Pulmonary artery endothelial cell (primary cell): Measurements from ENCODE around the gene C11orf87. TPM values are rescaled to one million over a fixed set of nuclear protein-coding genes. Genes with fewer than 3 reads are reported as not detected.

Experiments
- DNase-seq: peaks from one replicate; pipeline ENCODE4 v3.0.0-alpha.2; 2011; ENCODE audit warnings: low read depth, low spot score
- total RNA-seq: library from RNA; depleted of rRNA; stranded (reverse); fragments of >200 nt; gene quantifications from 2 replicates; pipeline ENCODE4 v1.2.3, GENCODE V29; 2014

The C11orf87 gene
- total RNA-seq: not detected in 2 replicates

- no peak for DNase-seq
Observed at GRCh38 chr11:109421981-109422869, at the start of gene C11orf87. Gene C11orf87, plus strand, starts transcription at chr11:109422190. Its CDS starts 1,444 bp downstream, at chr11:109423634.

DNA sequence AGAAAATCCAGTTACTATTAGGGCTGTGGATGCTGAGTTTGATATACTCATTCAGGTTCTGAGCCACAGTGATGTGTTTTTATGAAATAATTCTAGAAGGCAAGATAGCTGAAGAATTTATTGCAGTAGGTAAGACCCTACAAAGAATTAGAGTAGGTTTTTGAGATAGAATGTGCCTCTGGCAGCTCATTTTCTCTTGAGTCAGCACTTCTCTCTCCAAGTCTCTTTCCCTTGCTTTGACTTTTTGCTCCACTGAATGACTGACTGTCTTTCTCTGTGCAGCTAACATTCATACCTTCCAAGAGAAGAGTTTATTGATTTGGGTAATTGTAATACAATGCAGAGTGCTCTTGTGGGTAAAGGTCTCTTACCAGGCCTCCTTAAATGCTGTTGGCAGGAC is 48.0 kb upstream of the C11orf87 start:
- no peak for DNase-seq

GRCh38 chr11:109374441-109374840 is 47.5 kb upstream of the C11orf87 start:
- no peak for DNase-seq

- DNase-seq: no peak
Observed at GRCh38 chr11:109377039-109377742, 44.8 kb upstream of the C11orf87 start.

DNA sequence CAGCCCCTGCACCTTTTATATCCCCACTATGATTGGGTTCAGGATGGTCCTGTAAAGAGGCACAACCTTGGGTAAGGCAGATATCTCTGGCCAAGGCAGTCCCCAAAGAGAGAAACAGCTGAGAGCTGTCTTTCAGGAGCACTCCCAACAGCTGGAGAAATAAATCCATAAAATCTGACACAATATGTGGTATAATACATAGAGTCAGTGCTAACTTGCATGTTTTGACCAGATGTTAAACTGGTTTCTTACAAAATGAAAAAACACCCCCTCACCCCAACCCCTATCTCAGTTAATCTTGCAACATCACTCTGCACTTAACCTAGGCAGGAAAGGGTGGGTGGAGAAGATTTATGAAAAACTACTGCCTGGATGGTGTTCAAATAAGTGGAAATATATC is 44.0 kb upstream of the C11orf87 start:
- no peak for DNase-seq

DNA sequence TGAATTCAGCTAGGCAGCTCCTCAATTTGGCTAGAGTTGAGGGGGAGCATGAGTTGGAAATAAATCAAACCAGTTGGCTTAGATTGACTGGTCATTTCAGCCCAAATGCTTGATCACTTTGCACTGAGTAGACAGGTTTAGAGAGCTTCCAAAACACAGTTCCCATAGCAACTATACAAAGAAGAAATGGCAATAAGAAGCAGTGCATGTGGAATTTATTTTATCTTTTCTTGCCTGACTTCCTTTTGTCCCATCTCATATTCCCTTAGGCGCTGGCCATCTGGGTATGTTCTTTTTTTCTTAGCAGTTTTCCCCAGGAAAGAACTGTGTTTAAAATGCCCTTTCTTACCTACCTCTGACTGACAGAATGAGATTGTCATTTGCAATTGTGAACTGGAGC is 38.7 kb upstream of the C11orf87 start:
- DNase-seq: no peak

DNA sequence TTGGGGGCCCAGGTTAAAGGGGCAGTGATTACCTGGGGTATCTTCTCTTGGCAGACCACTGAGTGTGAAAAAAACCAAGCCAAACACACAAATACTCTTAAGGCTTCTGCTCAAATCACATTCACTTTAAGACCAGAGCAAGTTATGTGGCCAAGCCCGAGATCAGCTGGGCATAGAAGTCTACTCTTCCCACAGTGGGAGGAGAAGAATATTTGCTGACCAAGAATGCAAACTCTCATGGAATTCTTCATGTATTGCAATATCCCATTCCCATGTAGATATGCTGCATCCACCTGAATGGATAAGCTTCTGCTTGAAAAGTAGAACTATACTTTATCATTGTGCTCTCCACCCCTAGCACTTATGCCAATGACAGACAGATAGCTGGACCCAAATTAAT is 37.1 kb upstream of the C11orf87 start:
- DNase-seq: no peak

- no peak for DNase-seq
Observed at GRCh38 chr11:109388982-109389381, 33.0 kb upstream of the C11orf87 start.

GRCh38 chr11:109390752-109391151 is 31.2 kb upstream of the C11orf87 start:
- DNase-seq: no peak

DNA sequence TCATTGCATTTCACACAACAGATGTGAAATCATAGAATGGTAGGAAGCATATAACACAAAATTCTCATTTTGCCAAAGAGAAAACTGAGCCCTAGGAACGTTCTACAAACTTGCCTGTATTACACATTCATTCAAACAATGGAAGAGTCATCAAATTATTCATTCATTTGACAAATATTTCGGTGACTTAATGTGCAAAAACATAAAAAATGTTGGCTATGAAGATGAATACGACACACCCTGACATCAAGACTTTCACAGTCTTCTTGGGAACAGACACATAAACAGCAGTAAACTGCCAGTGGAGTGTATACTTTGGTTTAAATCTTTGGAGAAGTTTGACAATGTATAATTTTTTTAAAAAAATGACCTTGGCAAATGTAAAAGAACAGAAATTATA is 20.4 kb upstream of the C11orf87 start:
- no peak for DNase-seq

- DNase-seq: no peak
Observed at GRCh38 chr11:109405671-109406070, 16.3 kb upstream of the C11orf87 start.

DNA sequence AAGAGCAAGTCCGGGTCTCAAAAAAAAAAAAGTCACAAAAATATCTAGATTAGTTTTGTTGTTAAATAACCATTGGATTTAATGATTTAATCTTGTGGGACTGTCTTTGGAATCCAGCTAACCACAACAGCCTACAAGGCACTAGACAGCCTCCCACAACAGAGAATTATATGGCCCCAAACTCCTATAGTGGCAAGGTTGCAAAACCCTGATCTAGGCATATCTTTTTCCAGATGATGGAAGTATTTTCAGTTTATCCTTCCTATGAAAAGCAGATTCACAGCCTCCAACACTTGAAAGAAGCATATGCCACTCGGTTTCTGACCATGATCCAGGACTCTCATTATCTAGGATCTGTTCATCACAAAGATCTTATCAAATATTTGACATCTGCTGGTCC is 5.4 kb upstream of the C11orf87 start:
- no peak for DNase-seq

- DNase-seq: no peak
Observed at GRCh38 chr11:109422870-109423465, 978 bp downstream of the C11orf87 start.

DNA sequence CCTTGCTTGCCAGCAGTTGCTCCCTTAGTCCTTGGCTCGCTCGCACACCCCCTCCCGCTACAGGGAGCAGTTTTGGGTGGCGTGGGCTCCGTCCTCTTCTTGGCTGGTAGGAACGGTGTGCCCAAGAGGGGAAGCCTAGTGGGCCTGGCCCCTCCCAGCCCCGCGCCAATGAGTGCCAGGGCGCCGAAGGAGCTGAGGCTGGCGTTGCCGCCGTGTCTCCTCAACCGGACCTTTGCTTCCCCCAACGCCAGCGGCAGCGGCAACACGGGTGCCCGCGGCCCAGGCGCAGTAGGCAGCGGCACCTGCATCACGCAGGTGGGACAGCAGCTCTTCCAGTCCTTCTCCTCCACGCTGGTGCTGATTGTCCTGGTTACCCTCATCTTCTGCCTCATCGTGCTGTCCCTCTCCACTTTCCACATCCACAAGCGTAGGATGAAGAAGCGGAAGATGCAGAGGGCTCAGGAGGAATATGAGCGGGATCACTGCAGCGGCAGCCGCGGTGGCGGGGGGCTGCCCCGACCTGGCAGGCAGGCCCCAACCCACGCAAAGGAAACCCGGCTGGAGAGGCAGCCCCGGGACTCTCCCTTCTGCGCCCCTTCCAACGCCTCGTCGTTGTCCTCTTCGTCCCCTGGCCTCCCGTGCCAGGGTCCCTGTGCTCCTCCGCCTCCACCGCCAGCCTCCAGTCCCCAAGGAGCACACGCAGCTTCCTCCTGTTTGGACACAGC is 1.6 kb downstream of the C11orf87 start:
- no peak for DNase-seq

DNA sequence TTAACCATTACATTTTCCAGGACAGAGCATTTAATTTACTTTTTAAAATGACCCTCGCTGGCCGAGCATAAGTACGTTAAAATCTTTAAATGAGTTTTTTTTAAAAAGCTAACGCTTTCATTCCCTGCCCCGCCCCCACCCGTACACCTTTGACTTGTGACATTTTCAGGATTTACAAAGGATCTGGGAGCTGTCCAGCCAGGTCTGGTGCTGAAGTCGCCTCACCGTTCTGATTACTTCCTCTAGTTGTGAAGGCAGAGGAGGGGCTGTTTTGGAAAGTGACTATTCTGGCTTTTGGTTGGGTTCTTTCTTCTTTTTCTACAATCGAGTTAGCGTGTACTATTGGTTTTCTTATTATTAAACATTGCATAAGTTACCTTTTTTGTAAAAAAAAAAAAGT is 2.9 kb downstream of the C11orf87 start:
- DNase-seq: no peak

DNA sequence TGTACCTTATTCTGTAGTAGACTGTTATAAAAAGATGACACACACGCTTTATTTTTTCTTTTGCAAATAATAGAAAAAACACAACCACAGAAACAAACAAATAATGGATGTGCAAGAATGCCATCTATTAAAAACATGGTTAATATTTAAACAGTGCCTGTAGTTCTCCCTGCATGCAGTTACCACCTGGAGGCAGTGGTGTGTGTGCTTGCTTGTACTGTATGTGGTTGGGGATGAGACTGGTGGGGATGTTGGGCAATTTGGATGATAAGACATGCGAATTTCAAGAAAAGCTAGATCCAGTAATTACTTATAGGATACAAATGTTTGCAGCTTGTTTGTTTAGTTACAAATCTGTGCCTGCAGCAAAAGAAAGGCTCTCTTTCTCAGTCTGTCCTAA is 3.6 kb downstream of the C11orf87 start:
- no peak for DNase-seq

GRCh38 chr11:109426442-109427240 is 4.7 kb downstream of the C11orf87 start:
- no peak for DNase-seq

- no peak for DNase-seq
Observed at GRCh38 chr11:109432105-109432504, 10.1 kb downstream of the C11orf87 start.

GRCh38 chr11:109433753-109434256 is 11.8 kb downstream of the C11orf87 start:
- no peak for DNase-seq

- DNase-seq: no peak
Observed at GRCh38 chr11:109435121-109435742, 13.2 kb downstream of the C11orf87 start.
